IMR-90 (cell line): Measurements from ENCODE around the gene CST2. TPM values are rescaled to one million over a fixed set of nuclear protein-coding genes. Genes with fewer than 3 reads are reported as not detected.

Experiments used
- ATAC-seq: fragments of 200-7000 bp; cut with Tn5 transposase; 2 replicates; pipeline ENCODE4 v1.9.1; 2020; ENCODE audit warnings: low read depth, mild to moderate bottlenecking, moderate library complexity
- BruUV-seq: library from RNA; stranded (reverse); fragments of 400-500 nt; replicated peaks from 2 replicates; lab custom pipeline; 2021; lab: Mats Ljungman, UMichigan
- CTCF ChIA-PET: fragments of 300-600 bp; formaldehyde crosslinking; extraction: SDS; loops from one replicate; lab custom pipeline; 2021; ENCODE audit warnings: antibody characterized with exemption; lab: Yijun Ruan, JAX
- POLR2A ChIA-PET: fragments of 300-600 bp; sonication (Branson Sonifier 250); formaldehyde crosslinking; loops from one replicate; lab custom pipeline; 2022; ENCODE audit warnings: antibody characterized with exemption; ENCODE audit not compliant: unreplicated experiment; lab: Charles Lee
- DNase-seq: peaks from one replicate; pipeline ENCODE4 v3.0.0; 2013
- H2AFZ ChIP-seq: replicated peaks from 2 replicates; pipeline ENCODE3; 2013; ENCODE audit warnings: low read length, mild to moderate bottlenecking; ENCODE audit not compliant: poor library complexity
- H2AK5ac ChIP-seq: 2 replicates; pipeline ENCODE4 v1.6.1; 2013; ENCODE audit warnings: low read depth, low read length, inconsistent platforms
- H2AK9ac ChIP-seq: replicated peaks from 2 replicates; pipeline ENCODE3; 2013; ENCODE audit warnings: mild to moderate bottlenecking, low read depth, low read length, moderate library complexity; ENCODE audit not compliant: poor library complexity
- H2BK120ac ChIP-seq: 2 replicates; pipeline ENCODE4 v1.6.1; 2013; ENCODE audit warnings: low read depth, low read length, inconsistent platforms
- H2BK15ac ChIP-seq: 3 replicates; pipeline ENCODE4 v1.6.1; 2013; ENCODE audit warnings: low read depth, low read length, inconsistent platforms
- H2BK20ac ChIP-seq: 2 replicates; pipeline ENCODE4 v1.6.1; 2013; ENCODE audit warnings: low read depth, mild to moderate bottlenecking, inconsistent platforms, low read length, moderate library complexity
- H2BK5ac ChIP-seq: 2 replicates; pipeline ENCODE4 v1.6.1; 2013; ENCODE audit warnings: mild to moderate bottlenecking, low read depth, low read length, inconsistent platforms; ENCODE audit not compliant: poor library complexity, severe bottlenecking
- H3K14ac ChIP-seq: replicated peaks from 2 replicates; pipeline ENCODE4 v1.6.1; 2013; ENCODE audit warnings: low read depth, low read length, inconsistent platforms
- H3K18ac ChIP-seq: 2 replicates; pipeline ENCODE4 v1.6.1; 2013; ENCODE audit warnings: low read depth, low read length, control low read depth
- H3K23ac ChIP-seq: 2 replicates; pipeline ENCODE4 v1.6.1; 2013; ENCODE audit warnings: low read depth, low read length, inconsistent platforms
- H3K27ac ChIP-seq: 2 replicates; pipeline ENCODE4 v1.5.1; 2013; ENCODE audit warnings: mild to moderate bottlenecking, control low read depth, low read length; ENCODE audit not compliant: insufficient read depth
- H3K27me3 ChIP-seq: 2 replicates; pipeline ENCODE4 v1.6.1; 2013; ENCODE audit warnings: low read length; ENCODE audit not compliant: control insufficient read depth, insufficient read depth
- H3K36me3 ChIP-seq: 2 replicates; pipeline ENCODE4 v1.6.1; 2013; ENCODE audit warnings: low read length, mixed read lengths; ENCODE audit not compliant: control insufficient read depth, insufficient read depth
- H3K4ac ChIP-seq: 2 replicates; pipeline ENCODE4 v1.6.1; 2013; ENCODE audit warnings: low read depth, low read length, inconsistent platforms
- H3K4me1 ChIP-seq: 2 replicates; pipeline ENCODE4 v1.6.1; 2013; ENCODE audit warnings: low read length, mixed read lengths; ENCODE audit not compliant: control insufficient read depth, insufficient read depth
- H3K4me2 ChIP-seq: 2 replicates; pipeline ENCODE4 v1.6.1; 2013; ENCODE audit warnings: low read depth, mild to moderate bottlenecking, control low read depth, low read length, moderate library complexity
- H3K4me3 ChIP-seq: 2 replicates; pipeline ENCODE4 v1.5.1; 2013; ENCODE audit warnings: low read depth, mild to moderate bottlenecking, control low read depth, low read length, moderate library complexity; ENCODE audit not compliant: insufficient read depth
- H3K56ac ChIP-seq: 2 replicates; pipeline ENCODE4 v1.6.1; 2013; ENCODE audit warnings: low read length, inconsistent platforms; ENCODE audit not compliant: insufficient read depth; ENCODE audit errors: extremely low read depth
- H3K79me1 ChIP-seq, 2 experiments: 2 replicates each; pipeline ENCODE4 v1.6.1; 2013; ENCODE audit warnings: low read length in 2 of 2, inconsistent platforms in 1 of 2, low read depth in 1 of 2
- H3K9ac ChIP-seq: 2 replicates; pipeline ENCODE4 v1.6.1; 2013; ENCODE audit warnings: low read depth, low read length, control low read depth
- H3K9me1 ChIP-seq: 2 replicates; pipeline ENCODE4 v1.6.1; 2013; ENCODE audit warnings: low read length, inconsistent platforms; ENCODE audit not compliant: insufficient read depth
- H3K9me3 ChIP-seq: 2 replicates; pipeline ENCODE4 v1.6.1; 2013; ENCODE audit warnings: low read length; ENCODE audit not compliant: control insufficient read depth, insufficient read depth
- H4K20me1 ChIP-seq: 2 replicates; pipeline ENCODE4 v1.6.1; 2013; ENCODE audit warnings: low read length, inconsistent platforms; ENCODE audit not compliant: insufficient read depth
- H4K5ac ChIP-seq: 2 replicates; pipeline ENCODE4 v1.6.1; 2013; ENCODE audit warnings: mild to moderate bottlenecking, low read depth, low read length, control low read depth
- H4K8ac ChIP-seq, 2 experiments: 2 replicates each; pipeline ENCODE4 v1.6.1; 2013; ENCODE audit warnings: low read depth in 2 of 2, low read length in 2 of 2, control low read depth in 1 of 2, inconsistent platforms in 1 of 2
- H4K91ac ChIP-seq: 2 replicates; pipeline ENCODE4 v1.6.1; 2013; ENCODE audit warnings: low read depth, low read length, inconsistent platforms; ENCODE audit not compliant: insufficient read depth
- BHLHE40 ChIP-seq: fragments of 150-350 bp; IDR thresholded peaks from 2 replicates; pipeline ENCODE4 v1.6.1; 2016; ENCODE audit warnings: mild to moderate bottlenecking, low read depth, low read length
- CEBPB ChIP-seq: IDR thresholded peaks from 2 replicates; pipeline ENCODE4 v1.6.1; 2012; ENCODE audit warnings: low read depth, low read length, improper control_type of control experiment
- CHD1 ChIP-seq: IDR thresholded peaks from 2 replicates; pipeline ENCODE4 v1.6.1; 2012; ENCODE audit warnings: low read depth, low read length, improper control_type of control experiment
- CTCF ChIP-seq: conservative IDR thresholded peaks from 2 replicates; pipeline ENCODE4 v1.5.1; 2012; ENCODE audit warnings: mild to moderate bottlenecking, low read depth, low read length, improper control_type of control experiment
- ELK1 ChIP-seq: fragments of 150-350 bp; IDR thresholded peaks from 2 replicates; pipeline ENCODE4 v1.6.1; 2016; ENCODE audit warnings: low read depth, mild to moderate bottlenecking, low read length, moderate library complexity, borderline replicate concordance
- FOS ChIP-seq: fragments of 150-350 bp; IDR thresholded peaks from 2 replicates; pipeline ENCODE4 v1.6.1; 2016; ENCODE audit warnings: low read depth, low read length
- MAFK ChIP-seq: IDR thresholded peaks from 2 replicates; pipeline ENCODE4 v1.6.1; 2012; ENCODE audit warnings: low read depth, low read length, improper control_type of control experiment
- MAZ ChIP-seq: IDR thresholded peaks from 2 replicates; pipeline ENCODE4 v1.6.1; 2012; ENCODE audit warnings: low read depth, mild to moderate bottlenecking, low read length, improper control_type of control experiment, moderate library complexity, borderline replicate concordance
- MXI1 ChIP-seq: IDR thresholded peaks from 2 replicates; pipeline ENCODE4 v1.6.1; 2012; ENCODE audit warnings: low read depth, mild to moderate bottlenecking, low read length, moderate library complexity, borderline replicate concordance
- NFE2L2 ChIP-seq: fragments of 150-350 bp; IDR thresholded peaks from 2 replicates; pipeline ENCODE4 v1.6.1; 2016; ENCODE audit warnings: low read depth, mild to moderate bottlenecking, low read length
- POLR2A ChIP-seq: IDR thresholded peaks from 2 replicates; pipeline ENCODE4 v1.6.1; 2012; ENCODE audit warnings: mild to moderate bottlenecking, low read depth, low read length
- RAD21 ChIP-seq: IDR thresholded peaks from 2 replicates; pipeline ENCODE4 v1.6.1; 2012; ENCODE audit warnings: low read length, improper control_type of control experiment
- RCOR1 ChIP-seq: IDR thresholded peaks from 2 replicates; pipeline ENCODE4 v1.6.1; 2012; ENCODE audit warnings: mild to moderate bottlenecking, low read length, improper control_type of control experiment; ENCODE audit not compliant: insufficient replicate concordance
- RFX5 ChIP-seq: IDR thresholded peaks from 2 replicates; pipeline ENCODE4 v1.8.0; 2012; ENCODE audit warnings: low read depth, mild to moderate bottlenecking, low read length, moderate library complexity
- SMC3 ChIP-seq: fragments of 150-350 bp; IDR thresholded peaks from 2 replicates; pipeline ENCODE4 v1.6.1; 2016; ENCODE audit warnings: low read depth, mild to moderate bottlenecking, antibody characterized with exemption, low read length, moderate library complexity
- USF2 ChIP-seq: fragments of 150-350 bp; IDR thresholded peaks from 2 replicates; pipeline ENCODE4 v1.6.1; 2017; ENCODE audit warnings: mild to moderate bottlenecking, antibody characterized with exemption, low read length, low read depth
- WGBS, 2 experiments: methylation state at CpG; one replicate each; pipeline versions ENCODE4 v1.1.5 to v1.1.7; 2013; ENCODE audit warnings: missing lambda C conversion rate in 2 of 2; ENCODE audit not compliant: insufficient read length in 1 of 2; ENCODE audit errors: extremely low coverage in 2 of 2; 5-methylcytosine and 5-hydroxymethylcytosine counted together
- dilution Hi-C: fragments of 300-500 bp; cut with HindIII; formaldehyde crosslinking; loops from one replicate; pipeline ENCODE4 v1.14.3; 2018; ENCODE audit warnings: low sequenced_read_pairs; ENCODE audit not compliant: unreplicated experiment
- in situ Hi-C: fragments of 300-500 bp; cut with MboI; formaldehyde crosslinking; loops from 3 replicates; pipeline ENCODE4 v1.14.3; 2019; ENCODE audit warnings: low sequenced_read_pairs, inconsistent platforms, mixed read lengths
- intact Hi-C: fragments of 100-400 bp; cut with micrococcal nuclease; formaldehyde crosslinking; loops from 2 replicates; pipeline ENCODE4 v1.10.0; 2022
- polyA plus RNA-seq, 3 experiments: library from polyadenylated mRNA; depleted of rRNA; stranded (reverse); fragments of >200 nt; gene quantifications; 2 replicates each; pipeline ENCODE4 v1.2.3, GENCODE V29; 2012; ENCODE audit warnings: low replicate concordance in 1 of 3
- total RNA-seq: library from RNA; depleted of rRNA; stranded (reverse); fragments of >200 nt; gene quantifications from 2 replicates; pipeline ENCODE4 v1.2.3, GENCODE V29; 2012

The CST2 gene
- total and polyA plus RNA-seq, 2 of the 4 experiments (the other 2 are of a cell fraction) = not detected

GRCh38 chr20:23776067-23776771 lies 50.3 kb downstream of the CST2 start:
- TF ChIP-seq MAZ (no peak), MXI1 (no peak), CHD1 (no peak), BHLHE40 (no peak), POLR2A (no peak), RFX5 (no peak), CEBPB (no peak), MAFK (no peak), ELK1 (no peak), CTCF (no peak), NFE2L2 (no peak), SMC3 (no peak), RAD21 (no peak), RCOR1 (no peak), USF2 (no peak), FOS (no peak)
- Histone ChIP-seq H4K91ac (no peak overlapping the region), H2BK120ac (no peak overlapping the region), H2BK5ac (no peak overlapping the region), H2AK5ac (no peak overlapping the region), H3K9me3 (no peaks in the 10 kb centered on the region), H3K4me3 (no peak overlapping the region), H4K5ac (no peak overlapping the region), H3K9ac (no peak overlapping the region), H2AK9ac (no peak overlapping the region), H3K36me3 (no peaks in the 10 kb centered on the region), H3K4ac (no peak overlapping the region), H2AFZ (no peak overlapping the region), H3K9me1 (no peaks in the 10 kb centered on the region), H2BK15ac (no peak overlapping the region), H3K4me2 (no peak overlapping the region), H3K79me1 (no peaks in the 10 kb centered on the region), H2BK20ac (no peak overlapping the region), H3K18ac (no peak overlapping the region), H4K20me1 (no peaks in the 10 kb centered on the region), H4K8ac (no peak overlapping the region), H3K14ac (no peak overlapping the region), H3K23ac (no peak overlapping the region), H3K27ac (no peak overlapping the region), H3K4me1 (no peaks in the 10 kb centered on the region), H3K27me3 (peaks cover 11% of the 10 kb centered on the region), H3K56ac (no peak overlapping the region)
- in situ Hi-C loops = no loop called here
- CTCF ChIA-PET = no interaction called here
- no peak for DNase-seq
- no peak for ATAC-seq
- dilution Hi-C loops = no loop called here
- 20% methylated on average over 2 of the region's 14 CpGs; no CpG with 5 or more reads in 1 of the 2 experiments for WGBS, 2 experiments
- POLR2A ChIA-PET = no interaction called here
- intact Hi-C loops = no loop called here
- BruUV-seq = no TSS peak
